DMS79 treated with DMSO at 0.1 percent for 48 hours (cell line): ENCODE results near the gene SERPINB2.
"Not testable (repeated sequence)": the region's sequence is repeated elsewhere in the genome, so short reads cannot be mapped to it uniquely, and the experiment has no call there.

Experiments used
- DNase-seq: peaks from one replicate; lab custom pipeline; 2025; lab: John Stamatoyannopoulos, UW

SERPINB2 gene

DNA sequence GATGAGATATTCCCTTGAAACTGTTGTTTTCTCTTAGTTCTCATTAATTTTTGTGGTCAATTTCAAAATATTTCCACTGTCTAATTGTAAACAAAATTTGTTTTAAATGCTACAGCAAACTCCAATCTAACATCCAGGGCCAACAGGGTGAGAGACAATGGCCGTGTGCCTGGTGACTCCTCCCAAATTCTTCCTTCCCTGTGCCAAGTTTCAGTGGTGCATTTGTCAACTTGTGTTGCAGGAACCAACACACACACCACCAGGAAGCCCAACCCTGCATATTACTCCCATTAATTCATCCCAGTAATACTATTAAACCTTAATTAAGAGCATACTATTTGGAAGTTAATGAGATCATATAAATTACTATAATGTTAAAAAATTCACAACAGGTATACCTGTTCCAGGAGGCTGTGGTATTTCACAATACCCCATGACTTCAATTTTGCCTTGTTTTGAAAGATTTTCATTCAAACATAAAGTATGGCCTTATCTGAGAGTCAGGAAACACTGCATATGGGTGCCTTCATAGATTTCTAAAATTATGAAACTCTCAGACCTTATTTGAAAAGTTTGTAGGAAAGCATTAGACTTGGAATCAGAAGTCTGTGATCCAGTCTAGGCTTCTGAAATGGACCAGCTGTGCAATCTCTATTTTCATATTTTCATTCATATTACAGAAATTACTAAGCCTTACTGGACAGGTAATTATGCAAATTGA is 1.1 kb downstream of the SERPINB2 start:
- no peak for DNase-seq

GRCh38 chr18:63889626-63890025 is 2.1 kb downstream of the SERPINB2 start:
- DNase-seq = no peak

GRCh38 chr18:63890237-63890949 is 2.9 kb downstream of the SERPINB2 start:
- DNase-seq = no peak

DNA sequence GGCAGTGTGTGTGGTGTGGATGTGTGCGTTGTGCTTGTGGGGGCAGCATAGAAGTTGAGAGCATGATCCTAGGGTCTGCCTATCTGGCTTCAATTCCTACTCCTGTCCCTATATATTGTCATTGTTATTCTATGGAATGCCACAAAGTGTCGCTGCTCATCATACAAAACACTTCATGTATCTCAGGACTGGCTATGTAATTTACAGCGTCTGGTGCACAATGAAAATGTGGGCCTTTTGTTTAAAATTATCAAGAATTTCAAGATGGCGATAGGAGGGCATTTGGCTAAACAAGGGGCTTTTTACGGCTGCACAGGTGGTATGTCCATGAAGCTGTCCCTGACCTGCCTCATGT is 3.4 kb downstream of the SERPINB2 start:
- no peak for DNase-seq

- no peak for DNase-seq
Observed at GRCh38 chr18:63892566-63892965, 5.1 kb downstream of the SERPINB2 start.

DNA sequence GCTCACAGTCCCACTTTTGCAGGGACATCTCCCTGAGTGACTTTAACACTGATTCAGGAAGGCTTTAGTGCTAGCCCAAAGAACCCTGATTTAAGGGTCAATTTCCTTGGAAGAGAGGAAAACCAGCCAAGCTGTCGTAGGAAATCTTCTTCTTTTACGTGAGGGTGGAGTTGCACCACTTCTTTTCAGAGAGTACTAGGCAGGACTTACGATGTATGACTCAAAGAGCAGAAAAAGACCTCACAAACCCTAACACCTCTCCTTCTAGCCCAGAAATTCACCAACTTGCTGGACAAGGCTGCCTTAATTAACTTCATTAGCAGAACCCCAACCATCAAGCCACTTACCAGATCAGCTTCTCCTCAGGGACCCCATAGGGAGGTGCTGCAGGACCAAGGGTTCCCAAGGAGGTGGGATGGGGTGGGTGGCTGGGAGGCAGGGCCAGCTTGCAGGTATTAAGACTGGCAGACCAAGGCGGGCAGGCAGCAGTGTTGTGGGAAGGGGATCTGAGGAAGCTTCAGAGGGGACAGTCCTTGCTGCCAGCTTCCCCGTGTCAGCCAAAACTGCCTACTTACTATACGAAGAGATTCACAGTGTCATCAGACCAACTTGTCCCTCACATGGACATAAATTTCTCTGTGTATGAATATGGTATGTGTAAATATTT is 6.7 kb downstream of the SERPINB2 start:
- DNase-seq = no peak

DNA sequence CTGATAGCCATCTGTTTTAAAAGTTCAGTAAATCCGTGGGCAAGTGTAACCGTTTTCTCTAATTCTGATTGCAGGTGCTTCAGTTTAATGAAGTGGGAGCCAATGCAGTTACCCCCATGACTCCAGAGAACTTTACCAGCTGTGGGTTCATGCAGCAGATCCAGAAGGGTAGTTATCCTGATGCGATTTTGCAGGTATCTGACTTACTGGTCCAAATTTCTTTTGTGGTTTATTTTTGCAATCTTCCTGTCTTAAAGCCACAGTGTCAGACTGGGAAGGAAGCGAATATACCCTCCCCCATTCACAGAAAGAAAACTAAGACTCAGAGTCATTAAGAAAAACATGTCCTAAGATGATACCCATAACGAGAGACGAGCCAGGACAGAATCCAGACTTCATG is 7.7 kb downstream of the SERPINB2 start:
- DNase-seq = no peak

GRCh38 chr18:63897072-63897471 is 9.6 kb downstream of the SERPINB2 start:
- DNase-seq = no peak

DNA sequence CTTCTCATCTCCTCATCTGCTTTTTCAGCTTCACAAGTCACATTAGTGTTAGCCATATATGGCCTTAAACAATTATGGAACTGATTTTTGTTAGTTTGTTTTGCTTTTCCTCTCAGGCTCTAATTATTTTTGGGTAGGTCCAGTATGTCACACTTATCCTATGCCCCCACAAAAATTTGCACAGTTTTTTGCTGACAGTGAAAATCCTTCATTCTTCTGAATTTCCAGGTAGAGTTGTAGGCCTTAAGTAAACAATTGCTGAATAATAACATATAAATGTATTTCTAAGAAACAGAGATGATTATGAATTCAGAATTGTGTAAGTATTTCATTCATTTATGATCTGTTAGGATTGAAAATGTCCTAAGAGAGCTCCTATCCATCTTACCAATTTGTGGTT is 11.7 kb downstream of the SERPINB2 start:
- no peak for DNase-seq

DNA sequence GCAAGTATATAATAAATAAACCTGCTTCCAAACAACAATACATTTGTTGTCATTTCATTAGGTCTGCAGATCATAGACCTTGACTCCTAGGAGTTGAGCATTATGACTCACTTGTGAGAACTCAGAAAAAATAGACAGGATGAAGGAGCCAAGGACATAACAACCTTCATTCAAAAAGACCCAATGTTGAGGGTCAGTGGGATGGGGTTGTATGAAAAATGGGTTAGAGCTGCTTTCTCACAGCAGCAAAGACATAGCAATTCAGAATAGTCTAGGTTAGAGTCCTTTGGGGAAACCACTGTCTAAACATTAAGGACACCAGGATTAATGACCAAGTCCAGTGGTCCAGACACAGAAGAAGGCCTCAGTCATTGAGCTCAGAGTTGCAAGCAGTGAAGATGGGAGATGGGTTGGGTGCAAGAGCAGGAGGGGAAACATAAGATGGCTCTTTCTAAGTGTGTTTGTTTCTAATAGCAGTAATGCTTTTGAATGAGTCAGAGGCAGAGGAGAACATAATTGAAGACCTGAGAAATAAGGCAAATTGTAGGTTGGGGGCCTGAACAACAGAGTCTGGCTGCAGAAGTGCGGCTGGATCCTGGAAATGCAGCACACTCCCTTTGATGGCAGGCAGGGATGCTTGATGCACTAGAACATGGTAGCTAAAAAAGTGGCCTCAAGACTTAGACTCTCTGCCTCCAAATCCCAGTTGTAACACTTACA is 16.5 kb downstream of the SERPINB2 start:
- no peak for DNase-seq

- DNase-seq = no peak
Observed at GRCh38 chr18:63904694-63905093, 17.2 kb downstream of the SERPINB2 start.

DNA sequence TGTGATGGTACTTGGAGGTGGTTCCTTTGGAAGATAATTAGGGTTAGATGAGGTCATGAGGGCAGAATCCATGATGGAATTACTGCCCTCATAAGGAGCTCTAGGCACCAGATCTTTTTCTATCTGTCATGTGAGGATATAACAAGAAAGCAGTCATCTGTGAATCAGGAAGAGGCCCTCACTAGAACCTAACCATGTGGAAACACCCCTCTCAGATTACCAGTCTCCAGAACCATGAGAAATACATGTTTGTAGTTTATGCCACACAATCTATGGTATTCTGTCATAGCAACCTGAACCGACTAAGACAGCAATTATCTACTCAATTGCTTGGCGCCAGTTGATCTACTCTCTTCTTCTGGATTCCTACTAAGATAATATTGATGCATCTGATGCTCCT is 17.9 kb downstream of the SERPINB2 start:
- no peak for DNase-seq

DNA sequence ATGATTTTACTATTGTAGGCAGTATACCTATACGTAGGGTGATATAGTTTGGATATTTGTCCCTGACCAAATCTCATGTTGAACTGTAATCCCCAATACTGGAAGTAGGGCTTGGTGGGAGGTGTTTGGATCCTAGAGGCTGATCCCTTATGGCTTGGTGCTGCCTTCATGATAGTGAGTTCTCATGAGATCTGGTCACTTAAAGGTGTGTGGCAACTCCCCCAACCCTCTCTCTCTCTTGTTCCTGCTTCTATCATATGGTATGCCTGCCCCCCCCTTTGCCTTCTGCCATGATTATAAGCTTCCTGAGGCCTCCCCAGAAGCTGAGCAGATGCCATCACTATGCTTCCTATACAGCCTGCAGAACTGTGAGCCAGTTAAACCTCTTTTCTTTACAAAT is 18.6 kb downstream of the SERPINB2 start:
- no peak for DNase-seq

DNA sequence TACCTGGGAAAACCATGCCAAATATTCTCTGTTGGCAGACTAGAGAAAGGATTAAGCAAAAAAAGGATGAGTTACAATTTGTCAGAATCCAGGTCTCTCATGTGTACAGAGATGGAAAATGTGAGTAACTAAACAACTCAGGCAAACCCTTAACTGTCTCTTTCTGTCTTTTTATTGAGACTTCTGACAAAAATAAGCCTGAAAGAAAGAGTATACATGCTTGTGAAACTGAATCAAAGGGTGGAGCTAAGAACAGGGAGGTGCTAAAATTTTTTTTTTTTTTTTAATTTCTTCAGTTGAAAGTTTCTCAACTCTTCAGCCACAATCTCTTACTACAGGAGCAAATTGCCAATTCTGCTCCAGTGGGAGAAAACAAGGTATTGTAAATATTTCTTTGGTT is 20.2 kb downstream of the SERPINB2 start, which contains the start of gene SERPINB10:
SERPINB10 (plus strand) TSS at position 295 of the 400 bp plus-strand sequence. CDS start 7,553 bp downstream, outside the sequence.
- no peak for DNase-seq

GRCh38 chr18:63908858-63909257 is 21.4 kb downstream of the SERPINB2 start:
- DNase-seq = no peak

GRCh38 chr18:63909870-63910269 is 22.4 kb downstream of the SERPINB2 start:
- no peak for DNase-seq

- no peak for DNase-seq
Observed at GRCh38 chr18:63917817-63918216, 30.3 kb downstream of the SERPINB2 start.

DNA sequence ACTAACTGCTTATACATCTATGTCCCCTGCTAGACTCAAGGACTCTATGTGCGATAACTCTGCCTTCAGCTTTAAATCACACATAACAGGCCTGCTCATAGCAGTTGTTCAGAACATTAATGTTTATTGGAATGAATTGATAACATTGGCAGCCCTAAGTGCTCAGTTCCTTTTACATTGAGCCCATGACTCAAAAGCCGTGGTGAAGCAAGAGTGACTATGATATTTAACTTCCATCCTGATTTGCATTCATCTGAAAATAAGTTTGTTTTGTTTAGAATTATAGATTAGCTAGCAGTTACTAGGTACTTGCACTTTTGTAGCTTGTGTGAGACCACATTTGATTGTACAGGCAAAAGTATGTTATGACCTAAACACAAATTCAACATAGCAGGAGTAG is 34.5 kb downstream of the SERPINB2 start:
- no peak for DNase-seq

GRCh38 chr18:63924551-63924950 is 37.0 kb downstream of the SERPINB2 start:
- DNase-seq = no peak

- no peak for DNase-seq
Observed at GRCh38 chr18:63928331-63928730, 40.8 kb downstream of the SERPINB2 start.

GRCh38 chr18:63929369-63929768 is 41.9 kb downstream of the SERPINB2 start:
- DNase-seq = not testable (repeated sequence)

DNA sequence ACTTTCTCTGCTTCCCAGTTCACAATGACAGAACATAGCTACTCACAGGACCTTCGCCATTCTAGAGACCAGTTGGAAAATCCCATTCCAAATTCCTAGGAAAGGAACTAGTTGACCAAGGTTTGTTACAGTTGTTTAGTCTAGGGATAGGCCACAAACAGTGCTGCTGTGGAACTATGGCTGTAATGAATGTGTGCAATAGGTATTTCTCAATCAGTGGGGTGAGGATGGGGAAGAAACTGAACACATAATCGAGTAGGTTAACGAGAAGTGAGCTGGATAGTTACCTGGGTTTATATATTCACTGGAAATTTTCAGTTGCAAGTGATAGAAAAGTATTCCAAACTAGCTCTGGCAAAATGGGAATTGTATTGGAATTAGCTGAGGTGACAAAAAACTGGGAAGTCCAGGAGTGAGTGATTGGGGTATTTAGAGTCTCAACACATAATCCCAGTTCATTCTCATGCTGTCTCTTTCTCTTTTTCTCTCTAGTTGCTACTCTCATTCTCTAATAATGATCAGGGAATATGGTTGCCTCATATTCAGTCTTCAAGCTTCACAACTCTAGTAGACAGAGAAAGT is 43.4 kb downstream of the SERPINB2 start:
- DNase-seq = no peak
